Vagina (tissue), 2 donors: Measurements from ENCODE around the gene DNAJB7. TPM values are rescaled to one million over a fixed set of nuclear protein-coding genes. Genes with fewer than 3 reads are reported as not detected.

ENCODE experiments used
- DNase-seq, 2 donors: peaks; one replicate each; pipeline ENCODE4 v3.0.0-alpha.2; 2017; ENCODE audit errors: extremely low spot score in 2 of 2
- H3K27ac ChIP-seq: fragments of 200-600 bp; sonication (generic); one replicate; pipeline ENCODE4 v1.5.1; 2019
- H3K27me3 ChIP-seq: fragments of 200-600 bp; sonication (generic); one replicate; pipeline ENCODE4 v1.5.1; 2019
- H3K36me3 ChIP-seq, 2 donors: fragments of 200-600 bp; sonication (generic); one replicate each; pipeline ENCODE4 v1.5.1; 2017 to 2019
- H3K4me1 ChIP-seq: fragments of 200-600 bp; sonication (generic); one replicate; pipeline ENCODE4 v1.5.1; 2019
- H3K4me3 ChIP-seq, 2 donors: fragments of 200-600 bp; sonication (generic); 1 replicate in 1 of 2; 2 replicates in 1 of 2; pipeline ENCODE4 v1.5.1; 2016 to 2019
- H3K9me3 ChIP-seq: fragments of 200-600 bp; sonication (generic); one replicate; pipeline ENCODE4 v1.5.1; 2019
- CTCF ChIP-seq, 3 experiments: fragments of 450-650 bp in 2 of 3; fragments of 200-600 bp in 1 of 3; sonication (generic) in 1 of 3; IDR thresholded peaks; one replicate each; pipeline ENCODE4 v1.5.1; 2017 to 2019; ENCODE audit warnings: antibody characterized with exemption in 3 of 3, mild to moderate bottlenecking in 2 of 3, moderate library complexity in 2 of 3
- POLR2A ChIP-seq, 2 donors: fragments of 450-650 bp; IDR thresholded peaks; one replicate each; pipeline ENCODE4 v1.6.1; 2017; ENCODE audit warnings: antibody characterized with exemption in 2 of 2, mild to moderate bottlenecking in 2 of 2, moderate library complexity in 2 of 2
- POLR2AphosphoS5 ChIP-seq, 2 donors: sonication (generic); formaldehyde crosslinking; IDR thresholded peaks; one replicate each; pipeline ENCODE4 v1.9.0; 2017; ENCODE audit warnings: antibody characterized with exemption in 2 of 2, mild to moderate bottlenecking in 2 of 2, low read depth in 1 of 2; ENCODE audit not compliant: insufficient read depth in 1 of 2
- intact Hi-C: fragments of 100-400 bp; cut with DNase I; formaldehyde crosslinking; loops from one replicate; pipeline ENCODE4 v1.15.1; 2023
- total RNA-seq: library from RNA; depleted of rRNA; stranded (reverse); fragments of >200 nt; gene quantifications from one replicate; pipeline ENCODE4 v1.2.3, GENCODE V29; 2016

Gene DNAJB7
- total RNA-seq, 1 donor from 2014 or later: not detected

GRCh38 chr22:40857309-40857855 lies 4.5 kb downstream of the DNAJB7 start:
- peak overlapping the region; percentile 100 for H3K27ac ChIP-seq
- H3K36me3 ChIP-seq: peaks cover 0 to 7% of the 10 kb centered on the region in 2 donors
- H3K27me3 ChIP-seq: no peaks in the 10 kb centered on the region
- peak overlapping the region; percentile 84 to 87 for H3K4me3 ChIP-seq
- intact Hi-C loops: no loop called here
- no peak for TF ChIP-seq CTCF (IDR thresholded peaks at IDR 0.05)
- TF ChIP-seq POLR2AphosphoS5 (IDR thresholded peaks at IDR 0.05; ENCODE audit: insufficient read depth in 1 of 2, low read depth in 1 of 2): no peak
- no peak for TF ChIP-seq POLR2A (IDR thresholded peaks at IDR 0.05)
- no peaks in the 10 kb centered on the region for H3K9me3 ChIP-seq
- H3K4me1 ChIP-seq: peaks cover 49% of the 10 kb centered on the region
- DNase-seq: no peak

GRCh38 chr22:40856513-40857308 lies 5.2 kb downstream of the DNAJB7 start, which contains the start of the genes ST13 and XPNPEP3:
Gene ST13, minus strand, starts transcription at chr22:40856639. Its CDS starts 99 bp downstream, at chr22:40856540.
Gene XPNPEP3, plus strand, starts transcription at chr22:40857148. Its CDS starts 34 bp downstream, at chr22:40857182.
- intact Hi-C loops: no loop called here
- peaks cover 0 to 3% of the 10 kb centered on the region in 2 donors for H3K36me3 ChIP-seq
- H3K27ac ChIP-seq: peak within 1 kb of the TSS; percentile 100
- peaks cover 56% of the 10 kb centered on the region for H3K4me1 ChIP-seq
- TF ChIP-seq CTCF (IDR thresholded peaks at IDR 0.05) (peak in 1 of 3 experiments; percentile 22), POLR2A (IDR thresholded peaks at IDR 0.05) (peak in 1 of 2 donors; percentile 84), POLR2AphosphoS5 (IDR thresholded peaks at IDR 0.05; ENCODE audit: insufficient read depth in 1 of 2, low read depth in 1 of 2) (peak; percentile 96 to 98)
- DNase-seq: peak; percentile 97 to 98
- peak within 1 kb of the TSS; percentile 84 to 87 for H3K4me3 ChIP-seq
- no peaks in the 10 kb centered on the region for H3K9me3 ChIP-seq
- H3K27me3 ChIP-seq: no peaks in the 10 kb centered on the region

- H3K27me3 ChIP-seq: no peaks in the 10 kb centered on the region
- H3K9me3 ChIP-seq: no peaks in the 10 kb centered on the region
- peak overlapping the region; percentile 100 for H3K27ac ChIP-seq
- H3K4me3 ChIP-seq: peak overlapping the region; percentile 84 to 87
- H3K36me3 ChIP-seq: no peaks in the 10 kb centered on the region
- H3K4me1 ChIP-seq: peaks cover 63% of the 10 kb centered on the region
- intact Hi-C loops: no loop called here
- TF ChIP-seq POLR2A (IDR thresholded peaks at IDR 0.05) (no peak), POLR2AphosphoS5 (IDR thresholded peaks at IDR 0.05; ENCODE audit: insufficient read depth in 1 of 2, low read depth in 1 of 2) (no peak)
- peak in 1 of 2 donors; percentile 87 for DNase-seq
Measured at GRCh38 chr22:40855979-40856512, 5.9 kb downstream of the DNAJB7 start.

GRCh38 chr22:40855071-40855978 lies 6.6 kb downstream of the DNAJB7 start:
- H3K9me3 ChIP-seq: no peaks in the 10 kb centered on the region
- intact Hi-C loops: no loop called here
- no peaks in the 10 kb centered on the region for H3K27me3 ChIP-seq
- peaks cover 70% of the 10 kb centered on the region for H3K4me1 ChIP-seq
- no peak for DNase-seq
- no peak for TF ChIP-seq POLR2A (IDR thresholded peaks at IDR 0.05)
- no peak for TF ChIP-seq CTCF (IDR thresholded peaks at IDR 0.05)
- TF ChIP-seq POLR2AphosphoS5 (IDR thresholded peaks at IDR 0.05; ENCODE audit: insufficient read depth in 1 of 2, low read depth in 1 of 2): no peak
- peak overlapping the region; percentile 100 for H3K27ac ChIP-seq
- no peaks in the 10 kb centered on the region for H3K36me3 ChIP-seq
- peak overlapping the region; percentile 84 to 87 for H3K4me3 ChIP-seq

GRCh38 chr22:40853961-40854360 lies 8.0 kb downstream of the DNAJB7 start:
- Histone ChIP-seq H3K4me3 (peak overlapping the region; percentile 84 to 87), H3K27ac (peak overlapping the region; percentile 100)
- no peak for DNase-seq

More at GRCh38 chr22:40853961-40854360, 8.0 kb downstream of the DNAJB7 start:
- H3K4me1 ChIP-seq: peaks cover 70% of the 10 kb centered on the region
- no peaks in the 10 kb centered on the region for H3K9me3 ChIP-seq
- intact Hi-C loops: no loop called here
- peaks cover 0 to 13% of the 10 kb centered on the region in 2 donors for H3K36me3 ChIP-seq
- no peaks in the 10 kb centered on the region for H3K27me3 ChIP-seq
- no peak for TF ChIP-seq POLR2A (IDR thresholded peaks at IDR 0.05)
- no peak for TF ChIP-seq CTCF (IDR thresholded peaks at IDR 0.05)
- no peak for TF ChIP-seq POLR2AphosphoS5 (IDR thresholded peaks at IDR 0.05; ENCODE audit: insufficient read depth in 1 of 2, low read depth in 1 of 2)
